ENCODE results near the gene KCNJ8.

DNA sequence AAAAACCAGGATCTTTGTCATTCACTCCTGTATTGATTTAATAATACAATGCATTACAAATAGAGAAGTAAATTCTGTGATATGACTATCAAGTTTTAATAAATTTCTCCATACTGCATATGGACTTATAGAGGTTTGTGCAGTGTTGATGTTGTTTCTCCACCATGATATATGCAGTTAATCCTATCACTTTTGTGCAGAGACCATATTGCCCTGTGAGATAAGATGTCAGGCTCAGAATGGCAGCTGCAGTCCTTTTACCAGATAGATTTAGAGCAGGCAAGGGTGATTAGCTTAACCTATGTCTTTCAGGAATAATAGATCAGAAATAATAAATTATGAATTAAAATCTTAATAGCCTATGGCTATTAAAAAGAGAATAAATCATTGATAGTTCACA is 38.6 kb upstream of the KCNJ8 start:
- TF ChIP-seq TAF1 (IDR thresholded peaks at IDR 0.05; ENCODE audit: borderline replicate concordance, low read depth, low read length) (no peak), PBX3 (IDR thresholded peaks at IDR 0.05; ENCODE audit: insufficient replicate concordance, low read depth, low read length) (no peak), MAX (IDR thresholded peaks at IDR 0.05; ENCODE audit: low read depth, low read length) (no peak), POLR2AphosphoS5 (IDR thresholded peaks at IDR 0.05; ENCODE audit: low read length) (no peak), POLR2A (IDR thresholded peaks at IDR 0.05; ENCODE audit: low read depth, low read length) (no peak), IRF4 (IDR thresholded peaks at IDR 0.05; ENCODE audit: low read depth, low read length) (no peak), SUZ12 (IDR thresholded peaks at IDR 0.05; ENCODE audit: unreplicated experiment) (no peak), JUND (IDR thresholded peaks at IDR 0.05; ENCODE audit: low read depth, low read length) (no peak), ZNF24 (IDR thresholded peaks at IDR 0.05) (no peak)
